AG10803 (cell line): ENCODE results near the gene CHCHD2.
"Not testable (repeated sequence)": the region's sequence is repeated elsewhere in the genome, so short reads cannot be mapped to it uniquely, and the experiment has no call there.

Experiments used
- DNase-seq: peaks from one replicate; pipeline ENCODE4 v3.0.0; 2010; ENCODE audit warnings: low read depth
- H3K4me3 ChIP-seq: 2 replicates; pipeline ENCODE4 v1.5.1; 2011; ENCODE audit warnings: mild to moderate bottlenecking, low read length, control low read depth
- TF ChIP-seq, protein P1 (sequence below): conservative IDR thresholded peaks from 2 replicates; pipeline ENCODE4 v1.5.1; 2011; ENCODE audit warnings: mild to moderate bottlenecking, low read length, control low read depth, inconsistent platforms

The CHCHD2 gene

DNA sequence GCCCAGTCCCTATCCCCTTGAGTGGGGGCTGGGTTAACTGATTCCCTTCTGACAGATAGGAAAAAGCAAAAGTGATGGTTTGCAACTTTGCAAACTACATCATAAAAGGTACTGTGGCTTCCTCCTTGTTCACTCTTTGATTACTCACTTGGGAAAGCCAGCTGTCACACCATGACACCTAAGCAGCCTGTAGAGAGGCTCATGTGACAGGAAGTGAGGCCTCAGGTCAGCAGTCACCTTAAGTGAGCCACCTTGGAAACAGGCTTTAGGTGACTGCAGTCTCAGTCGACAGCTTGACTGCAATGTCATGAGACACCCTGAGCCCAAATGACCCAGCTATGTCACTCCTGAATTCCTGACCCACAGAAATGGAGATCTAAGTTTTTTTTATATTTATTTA is 4.3 kb upstream of the CHCHD2 start:
- no peak for DNase-seq
- TF ChIP-seq, protein P1, sequence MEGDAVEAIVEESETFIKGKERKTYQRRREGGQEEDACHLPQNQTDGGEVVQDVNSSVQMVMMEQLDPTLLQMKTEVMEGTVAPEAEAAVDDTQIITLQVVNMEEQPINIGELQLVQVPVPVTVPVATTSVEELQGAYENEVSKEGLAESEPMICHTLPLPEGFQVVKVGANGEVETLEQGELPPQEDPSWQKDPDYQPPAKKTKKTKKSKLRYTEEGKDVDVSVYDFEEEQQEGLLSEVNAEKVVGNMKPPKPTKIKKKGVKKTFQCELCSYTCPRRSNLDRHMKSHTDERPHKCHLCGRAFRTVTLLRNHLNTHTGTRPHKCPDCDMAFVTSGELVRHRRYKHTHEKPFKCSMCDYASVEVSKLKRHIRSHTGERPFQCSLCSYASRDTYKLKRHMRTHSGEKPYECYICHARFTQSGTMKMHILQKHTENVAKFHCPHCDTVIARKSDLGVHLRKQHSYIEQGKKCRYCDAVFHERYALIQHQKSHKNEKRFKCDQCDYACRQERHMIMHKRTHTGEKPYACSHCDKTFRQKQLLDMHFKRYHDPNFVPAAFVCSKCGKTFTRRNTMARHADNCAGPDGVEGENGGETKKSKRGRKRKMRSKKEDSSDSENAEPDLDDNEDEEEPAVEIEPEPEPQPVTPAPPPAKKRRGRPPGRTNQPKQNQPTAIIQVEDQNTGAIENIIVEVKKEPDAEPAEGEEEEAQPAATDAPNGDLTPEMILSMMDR = no peak
- H3K4me3 ChIP-seq = no peak overlapping the region

DNA sequence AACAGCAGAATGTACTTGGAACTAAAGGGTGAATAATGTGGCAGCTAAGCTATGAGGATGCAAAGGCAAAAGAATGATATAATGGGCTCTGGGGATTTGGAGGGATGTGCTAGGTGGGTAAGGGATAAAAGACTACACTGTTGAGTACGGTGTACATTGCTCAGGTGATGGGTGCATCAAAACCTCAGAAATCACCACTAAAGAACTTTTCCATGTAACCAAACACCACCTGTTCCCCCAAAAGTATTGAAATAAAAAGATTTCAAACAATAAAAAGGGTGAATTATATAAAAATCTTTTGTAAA is 1.6 kb upstream of the CHCHD2 start:
- H3K4me3 ChIP-seq = no peak overlapping the region
- TF ChIP-seq, protein P1 = no peak
- DNase-seq = no peak

DNA sequence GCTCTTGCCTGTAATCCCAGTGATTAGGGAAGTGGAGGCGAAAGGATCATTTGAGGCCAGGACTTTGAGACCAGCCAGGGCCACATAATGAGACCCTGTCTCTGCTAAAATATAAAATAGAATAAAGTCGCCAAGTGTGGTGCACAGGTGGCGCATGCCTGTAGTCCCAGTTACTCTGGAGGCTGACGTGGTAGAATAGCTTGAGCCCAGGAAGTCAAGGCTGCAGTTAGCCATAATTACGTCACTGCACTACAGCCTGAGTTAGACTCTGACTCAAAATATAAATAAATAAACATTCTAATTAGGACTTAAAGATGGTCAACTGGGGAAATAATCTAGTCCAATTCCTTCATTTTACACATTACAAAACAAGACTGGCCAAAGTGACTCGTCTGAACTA is 768 bp downstream of the CHCHD2 start:
- peak overlapping the region; percentile 95 for H3K4me3 ChIP-seq
- TF ChIP-seq, protein P1 = no peak
- DNase-seq = peak; percentile 71

DNA sequence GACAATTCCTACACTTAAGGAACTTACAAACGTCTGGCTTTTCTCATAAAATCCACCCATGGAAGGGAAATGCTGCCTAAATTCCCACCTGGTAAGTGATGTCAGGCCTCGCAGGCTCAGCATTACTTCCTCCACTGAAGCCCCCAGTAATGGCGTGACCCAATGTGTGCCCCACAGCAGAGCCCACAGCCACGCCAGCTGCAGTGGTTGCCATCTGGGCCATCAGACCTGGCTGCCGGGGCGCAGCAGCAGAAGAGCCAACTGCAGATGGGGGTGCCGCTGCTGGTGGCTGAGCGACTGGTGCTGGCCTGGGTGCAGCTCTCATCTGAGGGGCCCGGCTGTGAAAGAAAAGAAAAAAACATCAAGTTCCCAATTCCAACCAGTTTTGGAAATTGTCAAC is 2.1 kb downstream of the CHCHD2 start:
- H3K4me3 ChIP-seq, DNase-seq: not testable (repeated sequence)

DNA sequence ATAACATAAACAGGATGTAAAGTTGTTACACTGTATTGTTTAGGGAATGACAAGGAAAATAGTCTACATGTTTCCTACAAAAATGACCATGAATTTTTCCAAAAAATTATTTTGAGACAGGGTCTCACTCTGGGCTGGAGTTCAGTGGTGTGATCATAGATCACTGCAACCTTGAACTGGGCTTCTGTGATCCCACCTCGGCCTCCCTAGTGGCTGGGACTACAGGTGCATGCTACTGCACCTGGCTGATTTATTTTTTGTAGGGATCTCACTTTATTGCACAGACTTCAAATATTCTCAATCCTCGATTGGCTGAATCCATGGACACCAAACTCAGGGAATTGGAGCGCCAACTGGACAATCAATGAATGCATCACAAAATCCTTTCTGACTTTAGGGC is 6.6 kb downstream of the CHCHD2 start:
- TF ChIP-seq, protein P1 = no peak
- DNase-seq = no peak
- H3K4me3 ChIP-seq = no peak overlapping the region

DNA sequence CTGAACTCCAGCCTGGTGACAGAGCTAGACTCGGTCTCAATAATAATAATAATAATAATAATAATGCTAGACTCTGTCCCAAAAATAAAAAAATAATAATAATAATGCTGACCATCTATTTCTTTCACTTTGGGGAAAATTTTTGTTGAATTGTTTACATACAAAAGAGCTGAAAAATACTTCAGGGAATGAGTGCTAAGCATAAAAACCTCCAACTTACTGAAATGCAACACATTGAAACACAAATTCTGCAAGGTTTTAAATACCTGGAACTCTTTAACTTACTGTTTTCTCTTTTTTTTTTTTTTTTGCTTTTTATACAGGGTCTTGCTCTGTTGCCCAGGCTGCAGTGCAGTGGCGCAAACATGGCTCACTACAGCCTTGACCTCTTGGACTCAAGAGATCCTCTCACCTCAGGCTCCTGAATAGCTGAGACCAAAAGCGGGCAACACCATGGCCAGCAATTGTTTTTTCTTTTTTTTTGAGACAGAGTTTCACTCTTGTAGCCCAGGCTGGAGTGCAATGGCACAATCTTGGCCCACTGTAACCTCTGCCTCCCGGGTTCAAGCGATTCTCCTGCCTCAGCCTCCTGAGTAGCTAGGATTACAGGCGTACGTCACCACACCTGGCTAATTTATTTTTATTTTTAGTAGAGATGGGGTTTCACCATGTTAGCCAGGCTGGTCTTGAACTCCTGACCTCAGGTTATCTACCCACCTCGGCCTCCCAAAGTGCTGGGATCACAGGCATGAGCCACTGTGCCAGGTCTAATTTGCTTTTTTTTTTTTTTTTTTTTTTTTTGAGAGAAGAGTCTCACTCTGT is 7.9 kb downstream of the CHCHD2 start:
- H3K4me3 ChIP-seq, DNase-seq: not testable (repeated sequence)

DNA sequence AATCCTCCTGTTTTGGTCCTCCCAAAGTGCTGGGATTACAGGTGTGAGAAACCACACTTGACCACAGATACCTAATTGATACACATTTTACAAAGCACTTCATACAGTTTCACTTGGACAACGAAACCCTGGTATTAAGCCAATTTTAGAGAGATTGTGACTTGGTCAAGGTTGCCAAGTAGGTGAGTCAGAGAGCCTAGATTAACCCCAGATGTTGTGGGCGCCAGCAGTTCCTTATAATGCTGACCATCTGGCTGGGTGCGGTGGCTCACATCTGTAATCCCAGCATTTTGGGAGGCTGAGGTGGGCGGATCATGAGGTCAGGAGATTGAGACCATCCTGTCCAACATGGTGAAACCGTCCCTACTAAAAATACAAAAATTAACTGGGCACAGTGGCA is 8.6 kb downstream of the CHCHD2 start:
- H3K4me3 ChIP-seq = no peak overlapping the region
- peak; percentile 96 for DNase-seq
- TF ChIP-seq, protein P1 = no peak

DNA sequence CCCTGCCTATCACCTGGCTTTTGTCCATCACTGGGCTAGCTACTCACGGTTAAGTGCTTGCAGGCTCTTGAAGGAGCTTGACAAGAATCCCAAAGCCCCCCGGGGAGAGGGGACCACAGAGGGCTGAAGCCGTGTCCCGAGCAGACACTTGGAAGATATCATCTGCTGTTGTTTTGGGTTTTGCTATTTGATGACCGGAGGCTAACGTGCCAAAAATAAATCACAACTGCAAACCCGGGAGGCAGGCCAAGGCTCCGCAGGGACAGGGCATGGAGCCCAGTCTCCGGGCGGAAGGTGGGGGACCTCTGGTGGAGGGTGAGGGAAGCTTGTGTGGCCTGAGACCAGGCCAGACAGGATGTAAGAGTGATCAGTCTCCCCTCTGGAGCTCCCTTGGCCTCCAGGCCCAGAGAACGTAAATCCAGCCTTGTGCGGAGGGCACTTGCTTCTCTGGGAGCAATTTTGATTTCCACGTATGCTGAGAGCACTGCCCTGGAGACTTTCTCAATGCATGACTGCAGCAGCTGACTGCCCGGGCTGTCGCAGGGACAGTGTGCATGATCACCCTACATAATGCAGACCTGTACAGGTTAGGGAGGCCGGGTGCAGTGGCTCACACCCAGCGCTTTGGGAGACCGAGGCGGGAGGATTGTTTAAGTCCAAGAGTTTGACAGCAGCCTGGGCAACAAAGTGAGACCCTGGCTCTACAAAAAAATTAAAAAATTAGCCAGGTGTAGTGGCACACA is 13.3 kb downstream of the CHCHD2 start, which contains the start of gene PHKG1:
Gene PHKG1 (minus strand): TSS at position 164 of the 743 bp plus-strand sequence. CDS start 4,011 bp downstream, outside the sequence.
- H3K4me3 ChIP-seq = peak within 1 kb of the TSS; percentile 33
- DNase-seq = peak; percentile 91
- TF ChIP-seq, protein P1 = peak; percentile 69

DNA sequence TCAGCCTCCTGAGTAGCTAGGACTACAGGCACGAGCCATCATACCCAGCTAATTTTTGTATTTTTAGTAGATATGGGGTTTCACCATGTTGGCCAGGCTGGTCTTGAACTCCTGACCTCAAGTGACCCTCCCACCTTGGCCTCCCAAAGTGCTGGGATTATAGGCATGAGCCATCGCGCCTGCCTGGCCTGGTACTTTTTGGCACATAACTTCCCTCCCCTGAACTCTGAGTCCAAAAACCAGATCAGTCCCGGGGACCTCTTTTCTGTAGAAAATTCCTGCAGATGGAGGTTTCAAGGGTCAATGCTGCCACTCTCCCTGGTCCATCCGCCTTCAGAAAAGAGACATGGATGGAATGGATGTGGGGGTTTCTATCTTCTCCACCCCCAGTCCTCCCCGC is 13.9 kb downstream of the CHCHD2 start:
- H3K4me3 ChIP-seq = peak overlapping the region; percentile 33
- not testable (repeated sequence) for DNase-seq
